Bronchial epithelial cell (primary cell): Measurements from ENCODE around the gene SH2B2. TPM values are rescaled to one million over a fixed set of nuclear protein-coding genes. Genes with fewer than 3 reads are reported as not detected.

Experiments used
- DNase-seq: peaks from one replicate; pipeline ENCODE4 v3.0.0-alpha.2; 2010; ENCODE audit warnings: low read depth
- FAIRE-seq: peaks from 2 replicates; lab custom pipeline; 2011; peaks lifted over from hg19 to GRCh38; lab: Jason Lieb, UNC
- H3K27me3 ChIP-seq: 2 replicates; pipeline ENCODE4 v1.5.1; 2011; ENCODE audit warnings: low read length; ENCODE audit not compliant: control insufficient read depth, insufficient read depth
- H3K36me3 ChIP-seq: 2 replicates; pipeline ENCODE4 v1.5.1; 2011; ENCODE audit warnings: low read length; ENCODE audit not compliant: control insufficient read depth, insufficient read depth
- H3K4me3 ChIP-seq: 2 replicates; pipeline ENCODE4 v1.5.1; 2011; ENCODE audit warnings: mild to moderate bottlenecking, low read depth, low read length, control low read depth
- total RNA-seq: library from RNA; depleted of rRNA; stranded (reverse); fragments of >200 nt; gene quantifications from 2 replicates; pipeline ENCODE4 v1.2.1, GENCODE V29; 2014
- TF ChIP-seq, protein P1 (sequence below): IDR thresholded peaks from 2 replicates; pipeline ENCODE4 v1.5.1; 2011; ENCODE audit warnings: mild to moderate bottlenecking, moderate library complexity, low read length, control low read depth, inconsistent platforms; ENCODE audit not compliant: insufficient read depth, severe bottlenecking

SH2B2 gene
- total RNA-seq, 1 donor from 2014 or later, result 1.8 TPM

DNA sequence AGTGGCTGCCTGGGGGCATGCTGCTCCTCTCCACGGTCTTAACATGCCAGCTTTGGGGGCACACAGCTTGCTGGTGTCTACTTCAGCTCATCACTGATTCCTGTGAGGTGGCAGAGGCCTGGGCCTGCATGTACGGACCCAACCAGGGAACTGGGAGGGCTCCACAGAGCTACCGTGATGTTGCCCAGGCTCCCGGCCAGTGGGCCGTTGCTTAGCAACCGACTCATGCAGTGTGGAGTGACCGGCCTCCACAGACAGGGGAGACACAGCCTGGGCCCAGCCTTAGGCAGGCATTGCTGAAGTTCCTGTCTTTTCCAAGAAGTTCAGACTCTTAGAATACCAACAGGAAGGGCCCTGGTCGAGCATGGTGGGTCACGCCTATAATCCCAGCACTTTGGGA, 25.8 kb upstream of the SH2B2 start:
- TF ChIP-seq, protein P1, sequence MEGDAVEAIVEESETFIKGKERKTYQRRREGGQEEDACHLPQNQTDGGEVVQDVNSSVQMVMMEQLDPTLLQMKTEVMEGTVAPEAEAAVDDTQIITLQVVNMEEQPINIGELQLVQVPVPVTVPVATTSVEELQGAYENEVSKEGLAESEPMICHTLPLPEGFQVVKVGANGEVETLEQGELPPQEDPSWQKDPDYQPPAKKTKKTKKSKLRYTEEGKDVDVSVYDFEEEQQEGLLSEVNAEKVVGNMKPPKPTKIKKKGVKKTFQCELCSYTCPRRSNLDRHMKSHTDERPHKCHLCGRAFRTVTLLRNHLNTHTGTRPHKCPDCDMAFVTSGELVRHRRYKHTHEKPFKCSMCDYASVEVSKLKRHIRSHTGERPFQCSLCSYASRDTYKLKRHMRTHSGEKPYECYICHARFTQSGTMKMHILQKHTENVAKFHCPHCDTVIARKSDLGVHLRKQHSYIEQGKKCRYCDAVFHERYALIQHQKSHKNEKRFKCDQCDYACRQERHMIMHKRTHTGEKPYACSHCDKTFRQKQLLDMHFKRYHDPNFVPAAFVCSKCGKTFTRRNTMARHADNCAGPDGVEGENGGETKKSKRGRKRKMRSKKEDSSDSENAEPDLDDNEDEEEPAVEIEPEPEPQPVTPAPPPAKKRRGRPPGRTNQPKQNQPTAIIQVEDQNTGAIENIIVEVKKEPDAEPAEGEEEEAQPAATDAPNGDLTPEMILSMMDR, result no peak
- Histone ChIP-seq H3K27me3 (no peaks in the 10 kb centered on the region), H3K36me3 (no peaks in the 10 kb centered on the region), H3K4me3 (no peak overlapping the region)
- FAIRE-seq, result no peak
- DNase-seq, result no peak

DNA sequence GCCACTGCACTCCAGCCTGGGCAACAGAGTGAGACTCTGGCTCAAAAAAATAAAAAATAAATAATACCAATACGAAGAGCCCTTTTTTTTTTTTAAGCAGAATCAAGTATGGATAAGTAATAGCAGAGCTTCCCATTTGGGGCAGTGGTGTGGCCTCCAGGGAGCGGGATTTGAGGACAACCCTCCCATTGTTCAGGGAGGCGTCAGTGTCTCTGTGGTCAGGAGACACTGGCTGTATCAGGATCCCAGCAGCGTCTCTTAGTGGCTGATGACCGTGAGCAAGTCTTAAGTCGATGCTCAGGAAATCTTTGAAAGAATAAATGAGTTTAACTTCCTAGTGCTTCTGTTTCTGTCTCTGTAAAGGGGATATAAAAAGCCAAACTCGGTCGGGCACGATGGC, 25.2 kb upstream of the SH2B2 start:
- TF ChIP-seq, protein P1, result no peak
- FAIRE-seq (no peak), DNase-seq (no peak)
- H3K27me3 ChIP-seq, result no peaks in the 10 kb centered on the region
- H3K36me3 ChIP-seq, result no peaks in the 10 kb centered on the region
- no peak overlapping the region for H3K4me3 ChIP-seq

DNA sequence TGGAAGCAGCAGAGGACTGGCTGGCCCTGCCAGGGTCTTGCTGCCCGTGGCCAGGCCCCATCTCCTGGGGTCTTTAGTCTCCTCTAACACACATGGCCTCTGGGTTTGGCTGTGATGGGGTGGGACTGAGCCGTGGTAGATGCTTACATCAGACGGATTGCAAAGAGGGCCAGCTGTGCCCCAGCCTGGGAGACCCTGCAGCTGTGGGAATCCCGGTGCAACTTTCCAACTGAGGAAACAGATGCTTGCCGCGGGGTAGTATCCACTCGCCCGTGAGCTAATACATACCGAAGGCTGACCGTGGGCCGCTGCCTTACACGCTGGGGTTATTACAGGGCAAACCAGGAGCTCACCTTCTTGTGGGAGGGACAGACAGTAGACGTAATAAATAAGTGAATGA, 24.1 kb upstream of the SH2B2 start:
- DNase-seq, result no peak
- H3K4me3 ChIP-seq, result no peak overlapping the region
- TF ChIP-seq, protein P1, result no peak
- H3K27me3 ChIP-seq, result no peaks in the 10 kb centered on the region
- no peaks in the 10 kb centered on the region for H3K36me3 ChIP-seq
- no peak for FAIRE-seq

DNA sequence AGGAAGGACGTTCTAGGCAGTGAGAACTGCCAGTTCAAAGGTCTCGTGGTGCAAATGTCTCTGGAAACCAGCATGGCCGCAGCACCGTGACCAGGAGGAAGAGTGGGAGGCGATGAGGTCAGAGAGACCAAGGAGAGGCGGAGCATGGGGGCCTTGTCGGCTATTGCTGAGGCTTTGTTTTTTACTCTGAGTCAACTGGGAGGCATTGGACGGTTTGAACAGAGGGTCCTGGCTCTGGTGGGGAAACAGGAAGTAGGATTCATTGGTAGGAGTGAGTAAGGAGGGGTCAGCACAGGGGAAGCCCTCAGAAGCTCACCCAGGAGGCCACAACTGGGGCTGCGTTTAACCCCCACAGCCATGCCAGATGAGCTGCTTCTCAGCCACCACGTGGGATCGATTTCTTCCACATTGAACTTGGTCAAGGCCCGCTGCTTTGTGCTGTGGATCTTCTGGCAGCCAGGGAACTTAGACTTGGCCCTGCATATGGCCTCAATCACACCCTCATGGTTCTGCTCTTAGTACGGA, 22.2 kb upstream of the SH2B2 start:
- H3K4me3 ChIP-seq, result no peak overlapping the region
- no peak for FAIRE-seq

DNA sequence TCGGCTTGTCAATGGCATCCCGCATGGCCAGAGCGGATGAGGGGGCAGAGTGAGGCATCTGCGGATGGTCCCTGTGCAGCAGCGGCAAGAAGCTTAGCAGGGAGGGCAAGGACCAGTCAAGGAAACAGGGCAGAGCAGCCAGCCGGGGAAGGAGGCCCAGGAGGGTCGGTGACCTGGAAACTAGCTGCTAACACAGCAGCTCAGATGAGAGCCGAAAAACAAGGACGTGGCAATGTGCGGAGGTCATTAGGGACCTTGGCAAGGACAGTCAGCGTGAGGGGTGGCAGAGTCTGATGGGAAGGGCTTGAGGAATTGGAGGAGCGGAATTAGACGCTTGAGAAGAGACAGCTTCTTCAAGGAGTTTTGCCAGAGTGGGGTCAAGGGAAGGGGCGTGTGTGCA, 20.1 kb upstream of the SH2B2 start:
- no peak for DNase-seq
- H3K4me3 ChIP-seq, result no peak overlapping the region
- FAIRE-seq, result no peak
- H3K36me3 ChIP-seq, result no peaks in the 10 kb centered on the region
- no peaks in the 10 kb centered on the region for H3K27me3 ChIP-seq
- TF ChIP-seq, protein P1, result no peak

More for the DNA sequence above, 22.2 kb upstream of the SH2B2 start:
- TF ChIP-seq, protein P1, result no peak
- Histone ChIP-seq H3K36me3 (no peaks in the 10 kb centered on the region), H3K27me3 (no peaks in the 10 kb centered on the region)
- no peak for DNase-seq

DNA sequence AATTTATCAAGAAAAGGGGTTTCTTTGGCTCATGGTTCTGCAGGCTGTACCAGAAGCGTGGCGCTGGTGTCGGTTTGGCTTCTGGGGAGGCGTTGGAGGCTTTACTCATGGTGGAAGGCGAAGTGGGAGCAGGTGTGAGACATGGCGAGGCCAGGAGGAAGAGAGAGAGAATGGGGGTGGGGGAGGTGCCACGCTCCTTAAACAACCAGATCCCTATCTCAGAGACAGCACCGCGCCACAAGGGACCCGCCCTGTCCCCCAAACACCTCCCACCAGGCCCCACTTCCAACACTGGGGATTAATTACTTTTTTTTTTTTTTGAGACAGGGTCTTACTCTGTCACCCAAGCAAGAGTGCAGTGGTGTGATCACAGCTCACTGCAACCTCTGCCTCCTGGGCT, 18.0 kb upstream of the SH2B2 start:
- Histone ChIP-seq H3K36me3 (no peaks in the 10 kb centered on the region), H3K27me3 (no peaks in the 10 kb centered on the region), H3K4me3 (no peak overlapping the region)
- FAIRE-seq (no peak), DNase-seq (no peak)
- TF ChIP-seq, protein P1, result no peak
